Esophagus (tissue), 2 donors: Measurements from ENCODE around the gene DIAPH2. TPM values are rescaled to one million over a fixed set of nuclear protein-coding genes. Genes with fewer than 3 reads are reported as not detected.
"Not testable (repeated sequence)": the region's sequence is repeated elsewhere in the genome, so short reads cannot be mapped to it uniquely, and the experiment has no call there.

Source experiments
- H3K27ac ChIP-seq, 2 donors: one replicate each; pipeline ENCODE4 v1.5.1; 2013; ENCODE audit warnings: low read depth in 2 of 2, mild to moderate bottlenecking in 2 of 2, inconsistent platforms in 1 of 2, low read length in 1 of 2, moderate library complexity in 1 of 2
- H3K27me3 ChIP-seq, 2 donors: one replicate each; pipeline ENCODE4 v1.6.1; 2013; ENCODE audit warnings: low read length in 2 of 2, control low read depth in 1 of 2, mild to moderate bottlenecking in 1 of 2; ENCODE audit not compliant: insufficient read depth in 2 of 2, control insufficient read depth in 1 of 2
- H3K36me3 ChIP-seq, 2 donors: one replicate each; pipeline ENCODE4 v1.6.1; 2013; ENCODE audit warnings: low read length in 1 of 2; ENCODE audit not compliant: control insufficient read depth in 2 of 2, insufficient read depth in 2 of 2
- H3K4me1 ChIP-seq, 2 donors: one replicate each; pipeline ENCODE4 v1.6.1; 2013; ENCODE audit warnings: low read length in 1 of 2; ENCODE audit not compliant: control insufficient read depth in 2 of 2, insufficient read depth in 2 of 2
- H3K4me3 ChIP-seq, 2 donors: one replicate each; pipeline ENCODE4 v1.5.1; 2013; ENCODE audit warnings: low read length in 2 of 2, mild to moderate bottlenecking in 2 of 2, low read depth in 1 of 2, moderate library complexity in 1 of 2
- H3K9me3 ChIP-seq, 2 donors: one replicate each; pipeline ENCODE4 v1.6.1; 2013; ENCODE audit warnings: mild to moderate bottlenecking in 2 of 2, low read depth in 1 of 2, low read length in 1 of 2, moderate library complexity in 1 of 2; ENCODE audit not compliant: control insufficient read depth in 2 of 2, insufficient read depth in 1 of 2
- WGBS, 2 donors: extraction: QIAGEN DNeasy Blood & Tissue Kit; methylation state at CpG; one replicate each; pipeline ENCODE4 v1.1.7; 2013; 5-methylcytosine and 5-hydroxymethylcytosine counted together
- polyA plus RNA-seq, 2 donors: library from polyadenylated mRNA; stranded (reverse); fragments of 200-250 nt; gene quantifications; one replicate each; pipeline ENCODE4 v1.2.3, GENCODE V29; 2013
- donor health status: healthy with polysubstance abuse.
- donor health status: Bipolar disorder and iron deficiency.

Gene DIAPH2
- polyA plus RNA-seq, 2 donors = 3.6 to 4.5 TPM

DNA sequence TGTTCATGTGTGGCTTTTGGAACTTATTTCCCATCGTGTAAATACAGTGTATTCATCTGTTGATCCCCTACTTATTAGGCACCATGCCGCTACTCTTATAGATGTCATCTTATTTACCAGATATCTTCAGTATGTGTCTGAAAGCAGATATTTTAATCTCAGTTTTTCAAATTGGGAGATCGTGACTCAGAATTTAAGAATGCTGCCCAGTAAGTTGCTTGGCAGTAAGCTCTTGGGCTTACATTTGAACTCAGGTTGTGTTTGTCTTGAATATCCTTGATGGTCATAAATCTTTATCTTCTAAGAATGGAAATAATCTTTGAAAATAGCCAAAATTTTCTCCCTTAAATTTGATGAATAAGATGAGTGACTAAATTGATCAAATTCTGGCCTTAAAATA lies 153.2 kb downstream of the DIAPH2 start:
- Histone ChIP-seq H3K27ac (no peak overlapping the region), H3K9me3 (no peaks in the 10 kb centered on the region), H3K4me3 (no peak overlapping the region), H3K4me1 (no peaks in the 10 kb centered on the region), H3K27me3 (no peaks in the 10 kb centered on the region), H3K36me3 (no peaks in the 10 kb centered on the region)
- 46 to 62% methylated on average over 3 of the region's 3 CpGs for WGBS, 2 donors

DNA sequence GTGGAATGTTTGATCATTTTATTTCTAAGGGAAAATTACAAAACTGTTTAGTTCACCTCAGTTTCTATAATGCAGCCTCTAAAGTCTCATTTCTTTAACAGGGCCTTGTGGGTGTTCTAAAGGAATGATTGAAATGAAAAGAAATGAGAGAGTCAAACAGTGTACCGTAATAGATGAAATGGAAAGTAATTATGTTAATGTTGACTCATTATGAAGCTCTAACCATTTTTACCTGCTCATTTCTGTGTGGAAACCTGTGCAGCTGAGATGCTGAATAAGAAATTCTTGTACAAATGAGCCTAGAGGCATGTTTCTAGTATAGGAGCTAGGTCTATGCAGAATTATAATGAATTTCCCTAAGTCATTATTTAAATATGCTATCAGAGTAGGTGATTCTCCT lies 153.9 kb downstream of the DIAPH2 start:
- no peak overlapping the region for H3K27ac ChIP-seq
- 51 to 61% methylated on average over 1 of the region's 1 CpG for WGBS, 2 donors
- H3K4me1 ChIP-seq = no peaks in the 10 kb centered on the region
- H3K9me3 ChIP-seq = no peaks in the 10 kb centered on the region
- no peaks in the 10 kb centered on the region for H3K27me3 ChIP-seq
- no peak overlapping the region for H3K4me3 ChIP-seq
- H3K36me3 ChIP-seq = no peaks in the 10 kb centered on the region

DNA sequence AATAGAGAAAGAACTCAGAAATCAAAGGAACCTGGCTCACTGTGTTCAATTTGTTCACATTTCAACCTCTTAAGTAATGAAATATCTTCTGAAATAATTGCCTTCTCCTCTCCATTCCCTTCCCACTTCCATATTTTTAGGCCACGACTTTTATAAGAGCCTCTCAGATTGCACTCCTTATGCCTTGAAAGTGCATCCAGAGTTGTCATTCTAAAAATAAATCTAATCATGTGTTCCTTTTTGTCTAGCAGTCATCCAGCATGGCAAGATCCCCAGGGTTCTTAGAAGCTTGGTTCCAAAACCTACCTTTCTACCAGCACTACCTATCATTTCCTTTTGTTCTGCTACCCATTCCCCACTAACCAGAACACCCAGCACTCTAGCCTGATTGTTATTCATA lies 156.7 kb downstream of the DIAPH2 start:
- H3K9me3 ChIP-seq = no peaks in the 10 kb centered on the region
- no peak overlapping the region for H3K27ac ChIP-seq
- H3K36me3 ChIP-seq = no peaks in the 10 kb centered on the region
- WGBS, 2 donors = 73 to 89% methylated on average over 1 of the region's 1 CpG
- H3K27me3 ChIP-seq = no peaks in the 10 kb centered on the region
- no peaks in the 10 kb centered on the region for H3K4me1 ChIP-seq
- H3K4me3 ChIP-seq = no peak overlapping the region

DNA sequence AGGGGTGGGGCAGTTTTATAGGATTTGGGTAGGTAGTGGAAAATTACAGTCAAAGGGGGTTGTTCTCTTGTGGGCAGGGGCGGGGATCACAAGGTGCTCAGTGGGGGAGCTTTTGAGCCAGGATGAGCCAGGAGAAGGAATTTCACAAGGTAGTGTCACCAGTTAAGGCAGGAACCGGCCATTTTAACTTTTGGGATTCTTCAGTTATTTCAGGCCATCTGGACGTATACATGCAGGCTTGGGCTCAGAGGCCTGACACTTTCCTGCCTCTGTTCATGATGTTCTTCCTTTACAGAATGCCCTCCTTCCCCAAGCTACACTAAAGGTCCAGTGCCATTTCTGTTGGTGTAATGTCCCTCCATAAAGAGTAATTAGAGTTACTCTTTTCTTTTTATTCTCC lies 157.2 kb downstream of the DIAPH2 start:
- H3K4me1 ChIP-seq, H3K9me3 ChIP-seq, H3K36me3 ChIP-seq, H3K27ac ChIP-seq, H3K4me3 ChIP-seq, H3K27me3 ChIP-seq: not testable (repeated sequence)
- whole genome bisulfite sequencing, 2 donors = 63 to 94% methylated on average over 3 of the region's 3 CpGs

DNA sequence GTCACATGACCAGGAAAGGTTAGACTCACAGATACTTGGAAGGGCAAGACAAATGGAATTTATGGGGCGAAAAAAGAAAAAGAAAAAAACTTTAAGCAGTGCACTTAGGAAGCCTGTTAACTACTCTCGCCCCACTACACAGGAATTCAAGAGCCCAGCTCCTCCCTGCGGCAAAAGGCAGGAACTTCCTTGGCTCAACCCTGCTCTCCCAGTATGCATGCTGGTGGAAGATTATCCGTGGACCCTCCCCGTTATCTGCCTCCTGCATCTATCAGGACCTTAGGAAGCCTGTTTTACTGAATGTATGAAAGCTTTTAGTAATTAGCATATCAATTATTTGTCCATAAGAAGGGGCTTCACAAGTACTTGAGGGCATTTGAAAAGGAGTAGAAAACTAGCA lies 158.9 kb downstream of the DIAPH2 start:
- no peaks in the 10 kb centered on the region for H3K4me1 ChIP-seq
- H3K36me3 ChIP-seq = no peaks in the 10 kb centered on the region
- H3K4me3 ChIP-seq = no peak overlapping the region
- no peaks in the 10 kb centered on the region for H3K9me3 ChIP-seq
- H3K27me3 ChIP-seq = no peaks in the 10 kb centered on the region
- 66 to 86% methylated on average over 5 of the region's 5 CpGs for WGBS, 2 donors
- H3K27ac ChIP-seq = no peak overlapping the region

DNA sequence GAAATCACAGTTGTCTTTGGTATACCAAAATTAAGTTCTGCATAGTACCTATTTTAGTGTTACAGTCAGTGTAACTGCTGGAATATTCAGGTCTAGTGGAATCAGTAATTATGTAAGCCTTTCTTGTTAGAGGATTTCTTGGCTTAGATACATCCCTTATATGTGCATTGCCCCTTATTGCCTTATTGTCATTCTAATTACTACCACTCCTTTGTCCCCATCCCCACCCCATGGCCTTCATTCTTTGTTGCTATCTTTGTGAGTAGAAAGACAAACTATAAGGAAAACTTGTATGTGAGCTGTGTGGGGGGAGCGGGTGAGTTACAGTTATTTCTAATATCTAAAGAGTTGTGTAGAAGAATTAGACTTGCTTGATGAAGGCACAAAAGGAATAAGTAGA lies 162.2 kb downstream of the DIAPH2 start:
- WGBS, 2 donors = 85 to 96% methylated on average over 1 of the region's 1 CpG
- H3K27me3 ChIP-seq = no peaks in the 10 kb centered on the region
- H3K36me3 ChIP-seq = no peaks in the 10 kb centered on the region
- H3K9me3 ChIP-seq = no peaks in the 10 kb centered on the region
- H3K27ac ChIP-seq = no peak overlapping the region
- no peak overlapping the region for H3K4me3 ChIP-seq
- no peaks in the 10 kb centered on the region for H3K4me1 ChIP-seq

DNA sequence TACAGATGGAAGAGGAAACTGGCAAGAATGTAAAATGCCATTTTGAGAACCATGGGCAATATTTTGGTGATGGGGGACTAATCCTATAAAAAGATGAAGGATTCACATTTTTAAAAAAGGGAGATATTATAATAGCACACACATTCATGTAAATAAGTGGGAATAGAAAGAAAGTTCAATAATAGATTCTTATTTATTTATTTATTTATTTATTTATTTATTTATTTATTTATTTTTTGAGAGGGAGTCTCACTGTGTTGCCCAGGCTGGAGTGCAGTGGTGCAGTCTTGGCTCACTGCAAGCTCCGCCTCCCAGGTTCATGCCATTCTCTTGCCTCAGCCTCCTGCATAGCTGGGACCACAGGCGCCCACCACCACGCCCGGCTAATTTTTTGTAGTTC lies 174.8 kb downstream of the DIAPH2 start:
- 98 to 100% methylated on average over 4 of the region's 4 CpGs for WGBS, 2 donors

DNA sequence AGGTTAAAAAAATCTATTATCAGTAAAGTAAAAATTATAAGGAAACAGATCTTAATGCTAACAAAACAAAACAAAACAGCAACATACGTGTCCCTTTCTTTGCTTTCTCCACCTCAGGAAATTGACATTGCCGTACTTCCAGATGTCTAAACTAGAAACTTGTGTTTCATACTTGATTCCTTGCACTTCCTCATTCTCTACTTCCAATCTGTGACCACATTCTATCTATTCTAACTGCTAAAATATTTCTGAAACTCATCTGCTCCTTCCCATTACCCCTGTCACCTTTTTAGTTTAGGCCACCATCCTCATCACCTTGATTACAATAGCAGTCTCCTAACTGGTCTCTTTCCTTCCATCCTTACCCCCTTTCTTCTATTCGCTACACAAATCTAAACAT lies 176.6 kb downstream of the DIAPH2 start:
- H3K27me3 ChIP-seq = no peaks in the 10 kb centered on the region
- no peaks in the 10 kb centered on the region for H3K36me3 ChIP-seq
- H3K4me1 ChIP-seq = peaks cover 0 to 2% of the 10 kb centered on the region in 2 donors
- no peak overlapping the region for H3K27ac ChIP-seq
- no peaks in the 10 kb centered on the region for H3K9me3 ChIP-seq
- 81 to 87% methylated on average over 3 of the region's 3 CpGs for WGBS, 2 donors
- H3K4me3 ChIP-seq = no peak overlapping the region

More for the DNA sequence above, 174.8 kb downstream of the DIAPH2 start:
- H3K36me3 ChIP-seq, H3K27ac ChIP-seq, H3K27me3 ChIP-seq, H3K4me3 ChIP-seq, H3K9me3 ChIP-seq, H3K4me1 ChIP-seq: not testable (repeated sequence)

DNA sequence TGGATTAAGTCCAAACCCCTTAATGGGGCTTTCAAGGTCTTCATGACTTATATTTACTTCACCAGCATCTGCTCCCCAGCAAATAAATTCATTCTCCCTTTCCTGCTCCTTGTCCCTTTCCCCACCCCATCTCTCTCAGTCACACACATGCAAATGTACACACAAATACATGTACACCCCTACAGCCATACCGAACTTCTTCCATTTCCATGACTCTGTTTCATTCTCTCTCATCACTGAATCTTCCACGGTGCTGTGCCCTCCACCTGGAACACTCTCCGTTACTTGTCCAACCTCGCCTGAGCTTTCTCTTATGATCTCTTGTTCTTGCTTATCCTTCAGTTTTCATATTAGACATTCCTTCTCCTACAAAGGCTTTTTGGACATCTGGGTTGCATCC lies 177.0 kb downstream of the DIAPH2 start:
- no peak overlapping the region for H3K27ac ChIP-seq
- H3K9me3 ChIP-seq = no peaks in the 10 kb centered on the region
- no peak overlapping the region for H3K4me3 ChIP-seq
- WGBS, 2 donors = 86 to 95% methylated on average over 4 of the region's 4 CpGs
- peaks cover 0 to 2% of the 10 kb centered on the region in 2 donors for H3K4me1 ChIP-seq
- no peaks in the 10 kb centered on the region for H3K36me3 ChIP-seq
- no peaks in the 10 kb centered on the region for H3K27me3 ChIP-seq

DNA sequence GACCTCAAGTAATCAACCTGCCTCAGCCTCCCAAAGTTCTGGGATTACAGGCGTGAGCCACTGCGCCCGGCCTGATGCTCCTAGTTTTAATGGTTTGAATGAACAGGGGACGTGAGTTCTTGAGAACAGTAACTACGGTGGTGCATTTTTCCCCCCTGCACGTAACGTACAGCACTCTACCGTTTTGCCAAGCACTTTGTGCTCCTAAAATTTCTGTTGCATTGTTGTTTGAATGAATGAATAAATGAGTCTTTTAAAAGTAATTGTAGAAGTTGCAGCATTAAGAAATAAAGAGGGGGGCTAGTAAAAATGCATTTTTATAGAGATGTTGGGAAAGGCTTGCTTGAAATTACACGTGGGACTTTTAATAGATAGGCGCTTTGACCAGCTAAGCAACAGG lies 199.0 kb downstream of the DIAPH2 start, which contains the start of gene RPA4:
TSS of gene RPA4 (plus strand) at position 301 of the 400 bp plus-strand sequence. CDS start 403 bp downstream, outside the sequence.
- Histone ChIP-seq H3K4me3 (no peak within 1 kb of the TSS), H3K4me1 (no peaks in the 10 kb centered on the region), H3K27ac (no peak within 1 kb of the TSS), H3K9me3 (no peaks in the 10 kb centered on the region), H3K27me3 (no peaks in the 10 kb centered on the region), H3K36me3 (no peaks in the 10 kb centered on the region)
- 90 to 92% methylated on average over 10 of the region's 10 CpGs for WGBS, 2 donors
